HEK293 (cell line): ENCODE measurements around the gene SSB.
"Not testable (repeated sequence)": the region's sequence is repeated elsewhere in the genome, so short reads cannot be mapped to it uniquely, and the experiment has no call there.

ENCODE experiments used
- CTCF ChIA-PET: fragments of 350-600 bp; formaldehyde crosslinking; extraction: SDS; loops from one replicate; lab custom pipeline; 2021; ENCODE audit warnings: antibody characterized with exemption; lab: Yijun Ruan, JAX
- POLR2A ChIA-PET: fragments of 300-600 bp; formaldehyde crosslinking; extraction: SDS; loops from one replicate; lab custom pipeline; 2020; ENCODE audit warnings: antibody characterized with exemption, inconsistent platforms; lab: Yijun Ruan, JAX
- H3K27ac ChIP-seq: fragments of 200-500 bp; sonication (Bioruptor generic); 2 replicates; pipeline ENCODE4 v1.5.1; 2014; ENCODE audit warnings: low read depth, low read length, control low read depth, inconsistent platforms; ENCODE audit errors: extremely low read depth
- H3K36me3 ChIP-seq, 2 experiments: fragments of 200-500 bp in 1 of 2; sonication (Bioruptor generic) in 1 of 2; 1 replicate in 1 of 2; 2 replicates in 1 of 2; pipeline ENCODE4 v1.5.1; 2014 to 2017; ENCODE audit warnings: inconsistent platforms in 2 of 2, low read length in 2 of 2; ENCODE audit not compliant: control insufficient read depth in 2 of 2, insufficient read depth in 1 of 2
- H3K4me1 ChIP-seq: fragments of 200-500 bp; sonication (Bioruptor generic); 2 replicates; pipeline ENCODE4 v1.5.1; 2014; ENCODE audit warnings: mild to moderate bottlenecking, low read length, inconsistent platforms; ENCODE audit not compliant: control insufficient read depth, insufficient read depth
- H3K4me3 ChIP-seq: 2 replicates; pipeline ENCODE4 v1.5.1; 2011; ENCODE audit warnings: low read depth, mild to moderate bottlenecking, control low read depth, low read length, moderate library complexity
- H3K9me3 ChIP-seq: fragments of 200-500 bp; sonication (Bioruptor generic); 2 replicates; pipeline ENCODE4 v1.5.1; 2014; ENCODE audit warnings: low read depth, low read length, inconsistent platforms; ENCODE audit not compliant: control insufficient read depth, insufficient read depth
- ELK4 ChIP-seq: IDR thresholded peaks from 2 replicates; pipeline ENCODE4 v1.6.1; 2011; ENCODE audit warnings: mild to moderate bottlenecking, low read depth, low read length, borderline replicate concordance
- MYNN ChIP-seq: fragments of 450-650 bp; formaldehyde crosslinking; IDR thresholded peaks from 2 replicates; pipeline ENCODE4 v1.5.1; 2016; ENCODE audit warnings: missing biosample characterization, missing genetic modification characterization, borderline replicate concordance
- SCRT2 ChIP-seq: fragments of 450-650 bp; formaldehyde crosslinking; IDR thresholded peaks from 2 replicates; pipeline ENCODE4 v1.5.1; 2016; ENCODE audit warnings: missing biosample characterization, missing genetic modification characterization
- SP2 ChIP-seq: fragments of 450-650 bp; formaldehyde crosslinking; IDR thresholded peaks from 2 replicates; pipeline ENCODE4 v1.5.1; 2016; ENCODE audit warnings: missing biosample characterization, missing genetic modification characterization
- TCF7L2 ChIP-seq: IDR thresholded peaks from 2 replicates; pipeline ENCODE4 v1.6.1; 2011; ENCODE audit warnings: low read depth, mild to moderate bottlenecking, inconsistent platforms, low read length, moderate library complexity, borderline replicate concordance
- TRIM28 ChIP-seq: IDR thresholded peaks from 2 replicates; pipeline ENCODE4 v1.6.1; 2011; ENCODE audit warnings: low read length, control low read depth, borderline replicate concordance
- YY1 ChIP-seq: fragments of 450-650 bp; formaldehyde crosslinking; IDR thresholded peaks from 2 replicates; pipeline ENCODE4 v1.5.1; 2018; ENCODE audit warnings: missing biosample characterization, missing genetic modification characterization
- ZNF112 ChIP-seq: fragments of 450-650 bp; formaldehyde crosslinking; IDR thresholded peaks from 2 replicates; pipeline ENCODE4 v1.5.0; 2017; ENCODE audit warnings: missing biosample characterization, missing genetic modification characterization
- ZNF133 ChIP-seq: fragments of 450-650 bp; formaldehyde crosslinking; IDR thresholded peaks from 2 replicates; pipeline ENCODE4 v1.5.1; 2016; ENCODE audit warnings: missing biosample characterization, missing genetic modification characterization
- ZNF138 ChIP-seq: fragments of 450-650 bp; formaldehyde crosslinking; IDR thresholded peaks from 2 replicates; pipeline ENCODE4 v1.5.1; 2016; ENCODE audit warnings: missing biosample characterization, missing genetic modification characterization, borderline replicate concordance
- ZNF169 ChIP-seq: fragments of 450-650 bp; formaldehyde crosslinking; IDR thresholded peaks from 2 replicates; pipeline ENCODE4 v1.5.1; 2016; ENCODE audit warnings: missing biosample characterization, missing genetic modification characterization
- ZNF175 ChIP-seq: fragments of 450-650 bp; formaldehyde crosslinking; IDR thresholded peaks from 2 replicates; pipeline ENCODE4 v1.5.1; 2016; ENCODE audit warnings: missing biosample characterization, missing genetic modification characterization
- ZNF211 ChIP-seq: fragments of 450-650 bp; formaldehyde crosslinking; IDR thresholded peaks from 2 replicates; pipeline ENCODE4 v1.5.1; 2016; ENCODE audit warnings: low read depth, missing biosample characterization, missing genetic modification characterization
- ZNF530 ChIP-seq: fragments of 450-650 bp; formaldehyde crosslinking; IDR thresholded peaks from 2 replicates; pipeline ENCODE4 v1.5.1; 2016; ENCODE audit warnings: low read depth, missing biosample characterization, missing genetic modification characterization
- ZNF544 ChIP-seq: fragments of 450-650 bp; formaldehyde crosslinking; IDR thresholded peaks from 2 replicates; pipeline ENCODE4 v1.5.0; 2017; ENCODE audit warnings: missing biosample characterization, missing genetic modification characterization
- ZNF558 ChIP-seq: fragments of 450-650 bp; formaldehyde crosslinking; IDR thresholded peaks from 2 replicates; pipeline ENCODE4 v1.5.1; 2016; ENCODE audit warnings: missing biosample characterization, missing genetic modification characterization
- ZNF639 ChIP-seq: fragments of 450-650 bp; formaldehyde crosslinking; IDR thresholded peaks from 2 replicates; pipeline ENCODE4 v1.5.1; 2016; ENCODE audit warnings: missing biosample characterization, missing genetic modification characterization
- ZXDB ChIP-seq: fragments of 450-650 bp; formaldehyde crosslinking; IDR thresholded peaks from 2 replicates; pipeline ENCODE4 v1.5.1; 2016; ENCODE audit warnings: missing biosample characterization, missing genetic modification characterization
- TF ChIP-seq, protein P1 (sequence below): fragments of 450-650 bp; formaldehyde crosslinking; IDR thresholded peaks from 2 replicates; pipeline ENCODE4 v1.5.1; 2016; ENCODE audit warnings: missing biosample characterization, missing genetic modification characterization
- TF ChIP-seq, protein P2 (sequence below): fragments of 450-650 bp; formaldehyde crosslinking; IDR thresholded peaks from 2 replicates; pipeline ENCODE4 v1.5.1; 2016; ENCODE audit warnings: missing biosample characterization, missing genetic modification characterization

The SSB gene

DNA sequence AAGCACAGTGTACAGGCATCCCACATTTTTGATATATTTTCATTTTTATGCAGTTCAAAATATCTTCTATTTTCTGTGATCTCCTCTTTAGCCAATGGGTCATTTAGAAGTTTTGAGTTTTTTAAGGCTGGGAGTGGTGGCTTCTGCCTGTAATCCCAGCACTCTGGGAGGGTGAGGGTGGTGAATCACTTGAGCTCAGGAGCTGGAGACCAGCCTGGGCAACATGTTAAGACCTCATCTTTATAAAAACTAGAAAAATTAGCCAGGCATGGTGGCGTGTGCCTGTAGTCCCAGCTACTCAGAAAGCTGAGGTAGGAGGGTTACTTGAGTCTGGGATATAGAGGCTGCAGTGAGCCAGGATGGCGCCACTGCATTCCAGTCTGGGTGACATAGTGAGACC, 46.3 kb downstream of the SSB start (continued):
- TF ChIP-seq, protein P1, sequence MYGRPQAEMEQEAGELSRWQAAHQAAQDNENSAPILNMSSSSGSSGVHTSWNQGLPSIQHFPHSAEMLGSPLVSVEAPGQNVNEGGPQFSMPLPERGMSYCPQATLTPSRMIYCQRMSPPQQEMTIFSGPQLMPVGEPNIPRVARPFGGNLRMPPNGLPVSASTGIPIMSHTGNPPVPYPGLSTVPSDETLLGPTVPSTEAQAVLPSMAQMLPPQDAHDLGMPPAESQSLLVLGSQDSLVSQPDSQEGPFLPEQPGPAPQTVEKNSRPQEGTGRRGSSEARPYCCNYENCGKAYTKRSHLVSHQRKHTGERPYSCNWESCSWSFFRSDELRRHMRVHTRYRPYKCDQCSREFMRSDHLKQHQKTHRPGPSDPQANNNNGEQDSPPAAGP (tag by site-specific recombination) = no peak
- TF ChIP-seq ZXDB = no peak

GRCh38 chr2:169848959-169849693, 50.5 kb downstream of the SSB start:
- CTCF ChIA-PET = interaction anchor here (0.7 to 1.1 kb wide), 3 partner anchors 8 to 1080 kb away, joined by 3 read pairs; partner anchors contain the start of gene GORASP2
- POLR2A ChIA-PET, H3K9me3 ChIP-seq, H3K36me3 ChIP-seq, H3K4me3 ChIP-seq, H3K27ac ChIP-seq: not testable (repeated sequence)
- peaks cover 11% of the 10 kb centered on the region for H3K4me1 ChIP-seq

DNA sequence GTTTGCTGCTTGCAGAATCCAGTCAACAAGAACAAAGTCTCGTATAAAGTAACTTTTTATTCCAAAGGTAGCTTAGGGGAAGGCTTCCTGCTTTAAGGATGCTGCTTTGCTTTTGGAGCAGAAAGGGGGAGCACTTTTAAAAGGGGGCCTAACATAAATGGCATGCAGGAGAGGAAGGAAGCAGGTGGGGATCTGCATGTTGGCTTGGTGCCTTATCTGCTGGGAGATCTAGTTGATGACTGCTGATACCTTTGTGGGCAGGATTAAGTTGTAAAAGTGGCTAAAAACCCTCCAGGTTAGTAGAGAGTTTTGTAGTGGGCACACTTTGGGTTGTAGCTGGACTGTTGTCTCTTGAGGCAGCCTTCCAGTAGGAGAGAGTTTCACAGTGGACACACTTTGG, 51.0 kb downstream of the SSB start:
- no peak for TF ChIP-seq ZNF558
- TF ChIP-seq ZNF639 (tag by site-specific recombination) = no peak
- TF ChIP-seq TRIM28 = no peak
- TF ChIP-seq, all 188 proteins: peak for 0
- ChIA-PET CTCF (interaction anchor here (1.1 kb wide), 1 partner anchor 24 kb away, joined by 3 read pairs; no protein-coding TSS in a partner anchor), POLR2A (no interaction called here)
- Histone ChIP-seq H3K36me3 (no peaks in the 10 kb centered on the region; a peak in 1 of 3 replicates), H3K27ac (no peak overlapping the region), H3K9me3 (no peaks in the 10 kb centered on the region), H3K4me3 (no peak overlapping the region), H3K4me1 (peaks cover 11% of the 10 kb centered on the region)

DNA sequence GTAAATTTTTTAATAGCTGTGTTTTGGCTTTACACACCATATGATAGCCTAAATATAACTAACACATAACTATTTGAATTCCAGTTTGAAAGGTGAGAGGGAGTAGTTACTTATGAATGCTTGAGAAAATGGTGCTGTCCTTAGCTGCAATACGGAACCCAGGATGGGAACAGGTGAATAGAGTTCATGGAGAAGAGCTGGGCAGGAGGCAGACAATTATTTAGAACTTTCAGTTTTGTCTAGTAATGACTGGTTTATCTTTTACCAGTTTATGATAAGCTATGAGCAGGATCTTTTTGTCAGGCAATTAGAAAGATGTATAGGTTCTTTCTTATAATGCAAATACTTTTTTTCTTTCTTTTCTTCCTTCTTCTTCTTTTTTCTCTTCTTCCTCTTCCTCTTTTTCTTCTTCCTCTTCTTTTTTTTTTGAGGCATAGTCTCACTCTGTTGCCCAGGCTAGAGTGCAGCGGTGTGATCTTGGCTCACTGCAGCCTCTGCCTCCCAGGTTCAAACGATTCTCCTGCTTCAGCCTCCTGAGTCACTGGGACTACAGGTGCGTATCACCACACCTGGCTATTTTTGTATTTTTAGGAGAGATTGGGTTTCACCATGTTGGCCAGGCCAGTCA, 54.5 kb downstream of the SSB start:
- Histone ChIP-seq H3K9me3 (no peaks in the 10 kb centered on the region), H3K36me3 (no peaks in the 10 kb centered on the region), H3K27ac (no peak overlapping the region), H3K4me3 (no peak overlapping the region), H3K4me1 (peaks cover 7% of the 10 kb centered on the region)
- POLR2A ChIA-PET = interaction anchor here (0.6 kb wide), 1 partner anchor 1076 kb away, joined by 3 read pairs; the partner anchor contains the start of gene GORASP2
- CTCF ChIA-PET = interaction anchor here (0.7 kb wide), 1 partner anchor 81 kb away, joined by 3 read pairs; no protein-coding TSS in a partner anchor
- no peak for TF ChIP-seq TRIM28
- TF ChIP-seq ELK4 = no peak
- TF ChIP-seq SCRT2 = no peak
- TF ChIP-seq ZNF138 (tag by site-specific recombination) = no peak
- no peak for TF ChIP-seq ZNF211
- TF ChIP-seq ZNF169 (tag by site-specific recombination) = no peak
- TF ChIP-seq ZNF544 (tag by site-specific recombination) = no peak
- TF ChIP-seq TCF7L2 = no peak
- no peak for TF ChIP-seq ZNF112 (tag by site-specific recombination)
- TF ChIP-seq, protein P2, sequence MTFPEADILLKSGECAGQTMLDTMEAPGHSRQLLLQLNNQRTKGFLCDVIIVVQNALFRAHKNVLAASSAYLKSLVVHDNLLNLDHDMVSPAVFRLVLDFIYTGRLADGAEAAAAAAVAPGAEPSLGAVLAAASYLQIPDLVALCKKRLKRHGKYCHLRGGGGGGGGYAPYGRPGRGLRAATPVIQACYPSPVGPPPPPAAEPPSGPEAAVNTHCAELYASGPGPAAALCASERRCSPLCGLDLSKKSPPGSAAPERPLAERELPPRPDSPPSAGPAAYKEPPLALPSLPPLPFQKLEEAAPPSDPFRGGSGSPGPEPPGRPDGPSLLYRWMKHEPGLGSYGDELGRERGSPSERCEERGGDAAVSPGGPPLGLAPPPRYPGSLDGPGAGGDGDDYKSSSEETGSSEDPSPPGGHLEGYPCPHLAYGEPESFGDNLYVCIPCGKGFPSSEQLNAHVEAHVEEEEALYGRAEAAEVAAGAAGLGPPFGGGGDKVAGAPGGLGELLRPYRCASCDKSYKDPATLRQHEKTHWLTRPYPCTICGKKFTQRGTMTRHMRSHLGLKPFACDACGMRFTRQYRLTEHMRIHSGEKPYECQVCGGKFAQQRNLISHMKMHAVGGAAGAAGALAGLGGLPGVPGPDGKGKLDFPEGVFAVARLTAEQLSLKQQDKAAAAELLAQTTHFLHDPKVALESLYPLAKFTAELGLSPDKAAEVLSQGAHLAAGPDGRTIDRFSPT = no peak
- TF ChIP-seq ZNF133 (tag by site-specific recombination) = no peak
- no peak for TF ChIP-seq MYNN
- TF ChIP-seq YY1 = no peak
- no peak for TF ChIP-seq ZNF530 (tag by site-specific recombination)
- TF ChIP-seq SP2 (tag by site-specific recombination) = no peak
- no peak for TF ChIP-seq ZNF175 (tag by site-specific recombination)
